ENCODE data around the gene ATXN2L. TPM values are rescaled to one million over a fixed set of nuclear protein-coding genes. Genes with fewer than 3 reads are reported as not detected.

The ATXN2L gene
- total and polyA plus RNA-seq, 10 of the 15 experiments (the other 5 are each of a cell fraction or from before 2014, with no cell fraction given): 3.5 to 210 (median 61.1) TPM

DNA sequence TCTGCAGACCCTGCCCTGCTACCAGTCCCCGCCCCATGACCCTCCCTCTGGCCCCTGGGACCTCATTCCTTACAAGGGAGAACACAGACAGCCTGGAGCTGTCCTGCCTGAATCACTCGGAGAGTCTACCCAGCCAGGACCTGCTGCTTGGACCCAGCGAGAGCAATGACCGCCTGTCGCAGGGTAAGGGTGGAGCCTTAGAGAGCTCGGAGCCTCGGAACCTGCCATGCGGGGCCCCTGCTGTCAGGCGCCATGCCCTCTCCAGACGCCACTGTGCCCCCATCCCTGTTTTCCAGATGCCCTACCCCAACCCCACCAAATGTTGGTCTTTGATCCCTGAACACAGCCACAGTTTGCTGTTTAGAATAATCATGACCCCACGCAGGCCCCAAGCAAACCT is 46.4 kb downstream of the ATXN2L start (continued):
- TF ChIP-seq ZNF687 (IDR thresholded peaks at IDR 0.05): no peak
- no peak for TF ChIP-seq RFX5 (IDR thresholded peaks at IDR 0.05; ENCODE audit: low read depth, low read length)

DNA sequence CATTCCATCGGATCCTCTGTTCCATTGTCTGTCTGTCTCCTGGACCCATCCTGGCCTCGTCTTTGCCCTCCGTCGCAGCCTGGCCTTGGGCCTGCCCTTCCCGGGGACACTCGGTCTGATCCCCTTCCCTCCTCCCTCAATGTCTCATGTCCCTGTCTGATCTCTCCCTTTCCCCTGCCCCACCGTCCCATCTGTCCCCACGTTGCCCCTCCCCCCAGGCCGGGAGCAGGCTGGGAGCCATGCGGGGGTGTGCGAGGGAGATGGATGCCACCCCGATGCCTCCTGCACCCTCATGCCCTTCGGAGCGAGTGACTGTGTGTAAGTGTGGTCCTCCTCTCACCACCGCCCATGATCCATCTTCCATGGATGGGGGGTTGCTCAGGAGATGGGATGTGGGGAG is 50.2 kb downstream of the ATXN2L start:
- no peak for FAIRE-seq
- in situ Hi-C loops (cut with MboI) (no loop called here), intact Hi-C loops (cut with micrococcal nuclease; ENCODE audit: unreplicated experiment) (loop anchor here (1.0 kb wide), 1 partner anchor 72 kb away; no protein-coding TSS in a partner anchor)
- no peaks in the 10 kb centered on the region for H3K27me3 ChIP-seq (replicated peaks in 1 of 2; ENCODE audit: control insufficient read depth in 2 of 2, insufficient read depth in 2 of 2, low read length in 1 of 2)
- no peak overlapping the region for H3K9ac ChIP-seq (ENCODE audit: control insufficient read depth, insufficient read depth, low read length)
- H3K79me2 ChIP-seq (ENCODE audit: control insufficient read depth, insufficient read depth, low read length): no peaks in the 10 kb centered on the region
- no peak for ATAC-seq
- no peak overlapping the region for H3K4me2 ChIP-seq (ENCODE audit: control insufficient read depth, insufficient read depth)
- DNase-seq (ENCODE audit: low read depth, low spot score): no peak
- no peak overlapping the region for H2AFZ ChIP-seq (ENCODE audit: control insufficient read depth, low read depth, low read length)
- ChIA-PET RAD21 (ENCODE audit: unreplicated experiment) (interaction anchor here (0.6 to 5.6 kb wide), 4 partner anchors 9 to 71 kb away, joined by 3 to 53 read pairs (median 4); partner anchors contain the start of gene SH2B1), CTCF (interaction anchor here (1.6 to 8.1 kb wide), 4 partner anchors 10 to 72 kb away, joined by 7 to 124 read pairs (median 10); partner anchors contain the start of genes CD19 and SH2B1), SMC1A (ENCODE audit: uncharacterized antibody, unreplicated experiment) (interaction anchor here (4.4 kb wide), 1 partner anchor 71 kb away, joined by 38 read pairs; no protein-coding TSS in a partner anchor), POLR2A (no interaction called here)
- H3K4me1 ChIP-seq (ENCODE audit: control insufficient read depth, insufficient read depth, low read length): 0 out of 2 replicates have a peak, but pooled peaks cover 7% of the 10 kb centered on the region
- no TSS peak for BruUV-seq (replicated peaks)
- no peaks in the 10 kb centered on the region for H3K9me3 ChIP-seq (replicated peaks; ENCODE audit: control insufficient read depth, insufficient read depth, low read length)
- H3K27ac ChIP-seq (ENCODE audit: control insufficient read depth, insufficient read depth): no peak overlapping the region
- TF ChIP-seq BMI1 (IDR thresholded peaks at IDR 0.05; ENCODE audit: borderline replicate concordance) (no peak), MXI1 (IDR thresholded peaks at IDR 0.05; ENCODE audit: low read depth, low read length) (no peak), ZBED1 (IDR thresholded peaks at IDR 0.05; ENCODE audit: borderline replicate concordance) (no peak), IKZF1 (conservative IDR thresholded peaks at IDR 0.05) (no peak), TCF7 (IDR thresholded peaks at IDR 0.05; ENCODE audit: borderline replicate concordance) (no peak), MTA3 (IDR thresholded peaks at IDR 0.05; ENCODE audit: borderline replicate concordance, low read length) (no peak), CHD4 (IDR thresholded peaks at IDR 0.05) (no peak)
- TF ChIP-seq, protein P1, sequence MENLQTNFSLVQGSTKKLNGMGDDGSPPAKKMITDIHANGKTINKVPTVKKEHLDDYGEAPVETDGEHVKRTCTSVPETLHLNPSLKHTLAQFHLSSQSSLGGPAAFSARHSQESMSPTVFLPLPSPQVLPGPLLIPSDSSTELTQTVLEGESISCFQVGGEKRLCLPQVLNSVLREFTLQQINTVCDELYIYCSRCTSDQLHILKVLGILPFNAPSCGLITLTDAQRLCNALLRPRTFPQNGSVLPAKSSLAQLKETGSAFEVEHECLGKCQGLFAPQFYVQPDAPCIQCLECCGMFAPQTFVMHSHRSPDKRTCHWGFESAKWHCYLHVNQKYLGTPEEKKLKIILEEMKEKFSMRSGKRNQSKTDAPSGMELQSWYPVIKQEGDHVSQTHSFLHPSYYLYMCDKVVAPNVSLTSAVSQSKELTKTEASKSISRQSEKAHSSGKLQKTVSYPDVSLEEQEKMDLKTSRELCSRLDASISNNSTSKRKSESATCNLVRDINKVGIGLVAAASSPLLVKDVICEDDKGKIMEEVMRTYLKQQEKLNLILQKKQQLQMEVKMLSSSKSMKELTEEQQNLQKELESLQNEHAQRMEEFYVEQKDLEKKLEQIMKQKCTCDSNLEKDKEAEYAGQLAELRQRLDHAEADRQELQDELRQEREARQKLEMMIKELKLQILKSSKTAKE (IDR thresholded peaks at IDR 0.05; ENCODE audit: low read depth, poor library complexity, severe bottlenecking): no peak
- peaks cover 11 to 18% of the 10 kb centered on the region in 2 experiments for H3K36me3 ChIP-seq (ENCODE audit: control insufficient read depth in 2 of 2, insufficient read depth in 2 of 2, low read length in 1 of 2)
- H3K4me3 ChIP-seq: no peak overlapping the region
- 94% methylated on average over 12 of the region's 15 CpGs for WGBS (ENCODE audit: insufficient coverage, insufficient replicate concordance, low lambda C conversion rate, missing lambda C conversion rate)
- H4K20me1 ChIP-seq (ENCODE audit: control insufficient read depth, insufficient read depth): no peaks in the 10 kb centered on the region

Data from GM12878 (cell line).